HG02938 (cell line): ENCODE measurements around the gene TMEM115.
A peak's percentile ranks its signal among the peaks of the same experiment; 100 is the strongest.

Experiments used
- ATAC-seq: cut with Tn5 transposase; IDR thresholded peaks from one replicate; pipeline ENCODE4 v1.9.1; 2021; ENCODE audit warnings: mild to moderate bottlenecking, moderate library complexity; ENCODE audit not compliant: unreplicated experiment

Gene TMEM115

GRCh38 chr3:50334339-50335075, 24.8 kb downstream of the TMEM115 start:
- ATAC-seq = no peak

GRCh38 chr3:50333744-50334328, 25.5 kb downstream of the TMEM115 start:
- no peak for ATAC-seq

GRCh38 chr3:50331364-50331907, 27.9 kb downstream of the TMEM115 start:
- ATAC-seq = no peak

GRCh38 chr3:50330330-50330729, 29.0 kb downstream of the TMEM115 start:
- no peak for ATAC-seq

DNA sequence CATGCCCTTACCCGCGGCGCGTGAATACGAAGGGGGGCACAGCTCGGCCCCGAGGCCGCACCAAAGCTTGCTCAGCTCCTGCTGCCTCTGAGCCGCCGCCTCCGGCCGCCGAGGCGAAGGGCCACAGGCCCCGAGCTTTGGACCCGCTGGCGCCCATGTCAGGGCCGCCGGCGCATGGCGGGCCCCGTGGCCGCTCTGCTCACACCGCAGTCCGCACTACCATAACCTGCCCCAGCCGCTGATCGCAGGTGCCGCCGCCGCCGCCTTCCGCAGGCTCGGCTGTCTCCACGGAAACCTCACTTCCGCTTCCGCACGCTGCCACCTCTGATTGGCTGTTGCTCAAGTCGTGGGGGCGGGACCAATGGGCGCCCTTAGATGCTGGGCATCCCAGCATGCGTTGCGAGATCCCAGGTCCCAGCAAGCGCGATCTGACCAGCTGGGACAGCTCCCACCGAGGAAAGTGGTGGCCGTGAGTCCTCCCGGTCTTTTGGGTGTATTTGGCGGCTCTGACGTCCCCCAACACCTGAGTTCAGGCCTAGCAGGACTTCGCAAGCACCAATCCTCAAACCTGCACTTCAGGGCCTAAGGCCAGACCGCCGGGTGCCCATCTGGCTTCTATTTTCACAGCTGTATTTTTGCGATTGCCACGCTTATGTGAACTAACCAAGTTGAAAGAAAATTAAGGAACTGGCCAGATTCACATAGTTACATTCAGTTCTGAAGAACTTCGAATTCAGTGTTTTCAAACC, 31.2 kb downstream of the TMEM115 start, which contains the start of gene TUSC2:
Gene TUSC2 (minus strand): TSS at position 281 of the 749 bp plus-strand sequence. CDS start 124 bp downstream, at position 157.
- ATAC-seq = peak; percentile 86

DNA sequence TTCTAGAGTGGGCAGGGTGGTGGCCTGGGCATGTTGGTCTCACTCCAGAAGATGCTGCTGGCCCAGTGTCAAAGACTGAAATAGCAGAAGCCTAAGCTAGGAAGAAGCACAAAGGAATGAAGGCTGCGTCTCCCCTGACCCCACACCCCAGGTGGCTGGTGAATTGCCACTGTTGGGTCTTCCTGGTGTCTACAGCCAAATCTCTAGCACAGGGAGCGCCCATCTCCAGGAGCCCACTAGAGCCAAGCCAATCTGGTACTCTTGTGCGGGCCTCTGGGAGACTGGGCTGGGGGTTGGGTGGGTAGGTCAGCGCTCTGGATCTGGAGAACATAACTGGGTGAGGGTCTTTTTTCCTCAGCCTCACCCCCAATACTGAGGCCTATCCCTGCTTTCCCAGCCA, 32.2 kb downstream of the TMEM115 start:
- no peak for ATAC-seq

GRCh38 chr3:50326182-50326541, 33.2 kb downstream of the TMEM115 start:
- ATAC-seq = no peak

GRCh38 chr3:50325497-50326181, 33.7 kb downstream of the TMEM115 start:
- ATAC-seq = no peak

DNA sequence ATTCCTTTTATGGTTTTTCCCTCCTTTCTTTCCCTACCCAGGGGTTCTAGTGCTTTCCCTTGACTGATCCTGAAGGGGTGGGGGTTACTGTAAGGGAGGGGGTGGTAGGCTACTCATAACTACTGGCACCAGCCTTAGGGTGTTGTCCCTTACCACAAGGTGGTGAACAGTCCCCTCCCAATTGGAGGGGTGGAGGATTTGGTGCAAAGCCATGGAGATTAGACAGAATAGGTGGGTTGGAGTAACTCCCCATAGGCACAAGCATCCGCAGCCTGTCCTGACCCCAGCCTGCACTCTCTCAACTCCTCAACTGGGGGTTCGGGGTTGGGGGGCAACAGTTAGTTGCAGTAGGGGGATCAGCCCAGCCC, 34.2 kb downstream of the TMEM115 start:
- ATAC-seq = no peak

- ATAC-seq = no peak
Measured at GRCh38 chr3:50324351-50325112, 34.8 kb downstream of the TMEM115 start.

GRCh38 chr3:50323614-50324199, 35.6 kb downstream of the TMEM115 start:
- no peak for ATAC-seq

DNA sequence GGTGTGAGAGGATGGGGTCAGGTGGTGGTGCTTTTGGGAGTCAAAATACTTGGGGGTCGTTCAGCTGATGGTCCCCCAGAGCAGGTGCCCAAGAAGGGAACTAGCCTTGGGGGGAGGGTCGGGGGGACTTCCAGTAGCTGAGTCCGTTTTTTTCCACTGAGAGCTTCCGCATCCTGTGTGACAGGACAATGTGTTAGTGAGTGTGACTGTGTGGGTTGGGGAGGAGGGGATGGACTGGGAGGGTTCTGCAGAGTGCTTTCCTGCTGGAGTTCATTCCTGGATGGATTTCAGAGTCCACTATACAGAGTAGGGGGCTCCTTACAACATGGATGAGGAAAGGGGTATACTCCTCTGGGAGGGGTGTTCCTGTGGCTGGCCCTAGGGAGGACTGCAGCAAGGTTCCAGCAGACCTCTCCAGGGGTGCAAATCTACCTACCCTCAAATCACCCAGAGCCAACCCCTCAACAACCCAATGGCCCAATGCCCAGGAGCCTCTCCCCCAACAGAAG, 36.2 kb downstream of the TMEM115 start:
- no peak for ATAC-seq

DNA sequence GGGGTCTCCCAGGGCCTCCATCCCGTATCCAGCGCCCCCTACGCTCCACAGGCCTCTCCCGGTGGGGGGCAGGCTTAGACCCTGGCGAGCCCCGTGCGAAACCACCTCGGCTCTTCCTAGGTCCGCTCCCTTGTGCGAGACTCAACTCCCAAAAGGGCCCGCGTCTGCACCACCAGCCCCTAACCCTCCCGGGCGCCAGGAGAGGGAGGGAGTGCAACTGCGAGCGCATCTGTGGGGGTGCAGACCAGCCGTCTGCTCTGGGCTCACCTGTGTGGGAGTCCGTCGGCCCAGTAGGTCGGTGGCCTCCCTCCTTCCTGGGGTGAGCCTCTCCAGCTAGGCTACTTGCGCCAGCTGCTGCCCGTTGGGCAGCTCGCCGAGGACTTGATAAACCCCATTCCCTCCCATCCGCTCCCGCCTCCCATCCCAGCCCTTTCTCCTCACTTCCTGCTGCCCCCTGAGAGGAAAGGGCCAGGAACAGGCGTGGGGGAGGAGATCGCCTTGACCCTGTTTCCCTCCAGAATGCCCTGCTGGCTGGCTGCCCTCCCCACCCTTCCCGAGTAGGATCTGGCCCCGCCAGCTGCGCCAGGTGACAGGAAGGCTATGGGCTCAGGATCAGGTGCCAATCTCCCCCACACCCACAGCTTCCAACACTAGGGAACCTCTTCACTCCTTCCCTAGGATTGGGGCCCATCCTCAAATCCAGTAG, 36.8 kb downstream of the TMEM115 start, which contains the start of gene HYAL2:
Gene HYAL2 (minus strand): TSS at position 360 of the 706 bp plus-strand sequence. CDS start 2,256 bp downstream, outside the sequence.
- no peak for ATAC-seq

- ATAC-seq = no peak
Measured at GRCh38 chr3:50322115-50322385, 37.3 kb downstream of the TMEM115 start.

GRCh38 chr3:50321336-50322114, 37.8 kb downstream of the TMEM115 start:
- ATAC-seq = peak; percentile 73

- peak; percentile 46 for ATAC-seq
Measured at GRCh38 chr3:50320853-50321335, 38.4 kb downstream of the TMEM115 start.

GRCh38 chr3:50319894-50320625, 39.3 kb downstream of the TMEM115 start:
- ATAC-seq = no peak
